Measurements from ENCODE around the gene SCAMP4.

Gene SCAMP4

GRCh38 chr19:1866693-1867348 is 38.4 kb upstream of the SCAMP4 start:
- Histone ChIP-seq H3K4me2 (ENCODE audit: low read length, poor library complexity, severe bottlenecking) (no peak overlapping the region), H3K9me3 (ENCODE audit: control insufficient read depth, low read length) (no peaks in the 10 kb centered on the region), H2BK120ac (ENCODE audit: low read depth, low read length) (no peak overlapping the region), H2BK12ac (ENCODE audit: low read length in 2 of 2) (no peak overlapping the region), H3K4ac (ENCODE audit: low read depth in 1 of 2, low read length in 2 of 2) (no peak overlapping the region), H4K8ac (ENCODE audit: low read length) (no peak overlapping the region), H2AK5ac (ENCODE audit: low read length, severe bottlenecking) (no peak overlapping the region), H3K4me3 (ENCODE audit: insufficient read depth in 1 of 2, low read depth in 1 of 2, low read length in 2 of 2) (no peak overlapping the region), H3K23ac (ENCODE audit: low read length in 2 of 2) (no peak overlapping the region), H3K27me3 (ENCODE audit: control insufficient read depth in 1 of 2, insufficient read depth in 1 of 2, low read length in 2 of 2) (no peaks in the 10 kb centered on the region), H3K27ac (ENCODE audit: low read length, poor library complexity, severe bottlenecking) (no peak overlapping the region), H3K36me3 (ENCODE audit: control insufficient read depth in 1 of 2, insufficient read depth in 2 of 2, low read depth in 1 of 2, low read length in 2 of 2) (peaks cover 10 to 21% of the 10 kb centered on the region in 2 experiments), H2BK15ac (ENCODE audit: low read depth, poor library complexity, severe bottlenecking) (no peak overlapping the region), H2AFZ (ENCODE audit: low read depth, low read length) (no peak overlapping the region), H3K9ac (ENCODE audit: low read length) (no peak overlapping the region), H2BK5ac (ENCODE audit: low read depth, low read length, poor library complexity, severe bottlenecking) (no peak overlapping the region), H3K79me1 (replicated peaks; ENCODE audit: low read length, poor library complexity, severe bottlenecking) (peaks cover 30% of the 10 kb centered on the region), H3K4me1 (ENCODE audit: control insufficient read depth, insufficient read depth, low read depth, low read length) (peaks cover 13% of the 10 kb centered on the region), H3K14ac (ENCODE audit: low read length in 2 of 2) (no peak overlapping the region), H4K91ac (ENCODE audit: low read length) (peak overlapping the region; percentile 39), H3K18ac (ENCODE audit: low read depth in 1 of 2, low read length in 2 of 2) (no peak overlapping the region)
- no peak for DNase-seq
- 98% methylated on average over 8 of the region's 8 CpGs for WGBS

GRCh38 chr19:1867349-1867724 is 37.9 kb upstream of the SCAMP4 start:
- Histone ChIP-seq H3K14ac (ENCODE audit: low read length in 2 of 2) (no peak overlapping the region), H2BK5ac (ENCODE audit: low read depth, low read length, poor library complexity, severe bottlenecking) (no peak overlapping the region), H3K9ac (ENCODE audit: low read length) (no peak overlapping the region), H3K23ac (ENCODE audit: low read length in 2 of 2) (no peak overlapping the region), H2BK12ac (ENCODE audit: low read length in 2 of 2) (no peak overlapping the region), H3K4me2 (ENCODE audit: low read length, poor library complexity, severe bottlenecking) (no peak overlapping the region), H2BK15ac (ENCODE audit: low read depth, poor library complexity, severe bottlenecking) (no peak overlapping the region), H3K4ac (ENCODE audit: low read depth in 1 of 2, low read length in 2 of 2) (no peak overlapping the region), H3K18ac (ENCODE audit: low read depth in 1 of 2, low read length in 2 of 2) (no peak overlapping the region), H3K27me3 (ENCODE audit: control insufficient read depth in 1 of 2, insufficient read depth in 1 of 2, low read length in 2 of 2) (no peaks in the 10 kb centered on the region), H3K4me3 (ENCODE audit: insufficient read depth in 1 of 2, low read depth in 1 of 2, low read length in 2 of 2) (no peak overlapping the region), H3K79me1 (replicated peaks; ENCODE audit: low read length, poor library complexity, severe bottlenecking) (peaks cover 31% of the 10 kb centered on the region), H3K4me1 (ENCODE audit: control insufficient read depth, insufficient read depth, low read depth, low read length) (peaks cover 13% of the 10 kb centered on the region), H4K91ac (ENCODE audit: low read length) (peak overlapping the region; percentile 39), H3K9me3 (ENCODE audit: control insufficient read depth, low read length) (no peaks in the 10 kb centered on the region), H3K27ac (ENCODE audit: low read length, poor library complexity, severe bottlenecking) (no peak overlapping the region), H2AK5ac (ENCODE audit: low read length, severe bottlenecking) (no peak overlapping the region), H2AFZ (ENCODE audit: low read depth, low read length) (no peak overlapping the region), H2BK120ac (ENCODE audit: low read depth, low read length) (no peak overlapping the region), H3K36me3 (ENCODE audit: control insufficient read depth in 1 of 2, insufficient read depth in 2 of 2, low read depth in 1 of 2, low read length in 2 of 2) (peaks cover 10 to 24% of the 10 kb centered on the region in 2 experiments), H4K8ac (ENCODE audit: low read length) (no peak overlapping the region)
- WGBS: 92% methylated on average over 9 of the region's 9 CpGs
- no peak for DNase-seq

- H3K79me1 ChIP-seq (replicated peaks; ENCODE audit: low read length, poor library complexity, severe bottlenecking): peaks cover 42% of the 10 kb centered on the region
- H3K27ac ChIP-seq (ENCODE audit: low read length, poor library complexity, severe bottlenecking): no peak overlapping the region
- no peak overlapping the region for H3K4me2 ChIP-seq (ENCODE audit: low read length, poor library complexity, severe bottlenecking)
- peaks cover 10 to 40% of the 10 kb centered on the region in 2 experiments for H3K36me3 ChIP-seq (ENCODE audit: control insufficient read depth in 1 of 2, insufficient read depth in 2 of 2, low read depth in 1 of 2, low read length in 2 of 2)
- no peak overlapping the region for H3K18ac ChIP-seq (ENCODE audit: low read depth in 1 of 2, low read length in 2 of 2)
- no peak overlapping the region for H3K9ac ChIP-seq (ENCODE audit: low read length)
- no peak overlapping the region for H2BK5ac ChIP-seq (ENCODE audit: low read depth, low read length, poor library complexity, severe bottlenecking)
- DNase-seq: no peak
- H2AFZ ChIP-seq (ENCODE audit: low read depth, low read length): no peak overlapping the region
- no peak overlapping the region for H3K4ac ChIP-seq (ENCODE audit: low read depth in 1 of 2, low read length in 2 of 2)
- no peak overlapping the region for H2AK5ac ChIP-seq (ENCODE audit: low read length, severe bottlenecking)
- H3K4me3 ChIP-seq (ENCODE audit: insufficient read depth in 1 of 2, low read depth in 1 of 2, low read length in 2 of 2): no peak overlapping the region
- no peak overlapping the region for H2BK15ac ChIP-seq (ENCODE audit: low read depth, poor library complexity, severe bottlenecking)
- H4K8ac ChIP-seq (ENCODE audit: low read length): no peak overlapping the region
- H3K4me1 ChIP-seq (ENCODE audit: control insufficient read depth, insufficient read depth, low read depth, low read length): peaks cover 25% of the 10 kb centered on the region
- H3K9me3 ChIP-seq (ENCODE audit: control insufficient read depth, low read length): no peaks in the 10 kb centered on the region
- H3K27me3 ChIP-seq (ENCODE audit: control insufficient read depth in 1 of 2, insufficient read depth in 1 of 2, low read length in 2 of 2): no peaks in the 10 kb centered on the region
- H2BK120ac ChIP-seq (ENCODE audit: low read depth, low read length): no peak overlapping the region
- H3K23ac ChIP-seq (ENCODE audit: low read length in 2 of 2): no peak overlapping the region
- H2BK12ac ChIP-seq (ENCODE audit: low read length in 2 of 2): no peak overlapping the region
- no peak overlapping the region for H4K91ac ChIP-seq (ENCODE audit: low read length)
- WGBS: 92% methylated on average over 7 of the region's 7 CpGs
- H3K14ac ChIP-seq (ENCODE audit: low read length in 2 of 2): no peak overlapping the region
These were observed 36.2 kb upstream of the SCAMP4 start for GRCh38 chr19:1868971-1869370.

- Histone ChIP-seq H3K14ac (ENCODE audit: low read length in 2 of 2) (no peak overlapping the region), H3K4me2 (ENCODE audit: low read length, poor library complexity, severe bottlenecking) (no peak overlapping the region), H3K4ac (ENCODE audit: low read depth in 1 of 2, low read length in 2 of 2) (no peak overlapping the region), H3K18ac (ENCODE audit: low read depth in 1 of 2, low read length in 2 of 2) (no peak overlapping the region), H3K23ac (ENCODE audit: low read length in 2 of 2) (peak overlapping the region in 1 of 2 experiments; percentile 79), H3K4me1 (ENCODE audit: control insufficient read depth, insufficient read depth, low read depth, low read length) (peaks cover 17% of the 10 kb centered on the region), H2BK15ac (ENCODE audit: low read depth, poor library complexity, severe bottlenecking) (no peak overlapping the region), H4K91ac (ENCODE audit: low read length) (no peak overlapping the region), H3K4me3 (ENCODE audit: insufficient read depth in 1 of 2, low read depth in 1 of 2, low read length in 2 of 2) (no peak overlapping the region), H2AK5ac (ENCODE audit: low read length, severe bottlenecking) (no peak overlapping the region), H3K9me3 (ENCODE audit: control insufficient read depth, low read length) (no peaks in the 10 kb centered on the region), H3K27ac (ENCODE audit: low read length, poor library complexity, severe bottlenecking) (no peak overlapping the region), H3K36me3 (ENCODE audit: control insufficient read depth in 1 of 2, insufficient read depth in 2 of 2, low read depth in 1 of 2, low read length in 2 of 2) (peaks cover 10 to 40% of the 10 kb centered on the region in 2 experiments), H2BK5ac (ENCODE audit: low read depth, low read length, poor library complexity, severe bottlenecking) (no peak overlapping the region), H4K8ac (ENCODE audit: low read length) (no peak overlapping the region), H2BK12ac (ENCODE audit: low read length in 2 of 2) (no peak overlapping the region), H3K79me1 (replicated peaks; ENCODE audit: low read length, poor library complexity, severe bottlenecking) (peaks cover 33% of the 10 kb centered on the region), H3K27me3 (ENCODE audit: control insufficient read depth in 1 of 2, insufficient read depth in 1 of 2, low read length in 2 of 2) (no peaks in the 10 kb centered on the region), H2BK120ac (ENCODE audit: low read depth, low read length) (no peak overlapping the region), H2AFZ (ENCODE audit: low read depth, low read length) (no peak overlapping the region), H3K9ac (ENCODE audit: low read length) (no peak overlapping the region)
- DNase-seq: no peak
- WGBS: 88% methylated on average over 13 of the region's 15 CpGs
These were observed 34.0 kb upstream of the SCAMP4 start for GRCh38 chr19:1871140-1871597.

All from mesenchymal stem cell (in vitro differentiated cells and primary cell).